ENCODE data around the gene MOXD1. TPM values are rescaled to one million over a fixed set of nuclear protein-coding genes. Genes with fewer than 3 reads are reported as not detected.

Gene MOXD1
- total RNA-seq (2021; ENCODE audit: unreplicated experiment) (1.0 TPM), Bru-seq, nascent RNA (percentile 19 among the genes with signal in this experiment), BruChase-seq, experiment 1, labeled RNA remaining after a 6-hour chase (percentile 15 among the genes with signal in this experiment), BruChase-seq, experiment 2, labeled RNA remaining after a 2-hour chase (percentile 14 among the genes with signal in this experiment)
- polyA plus RNA-seq (2012) = 0.51 and 0.70 TPM in 2 replicates
- long read RNA-seq, partial matches to known transcripts = 0 of 3 reads
- long read RNA-seq, other reads (novel, unspliced or antisense) = 0 of 3 reads

- H3K27ac ChIP-seq (ENCODE audit: low read depth, low read length) = no peak within 1 kb of the TSS
- H3K9ac ChIP-seq (ENCODE audit: low read length) = no peak within 1 kb of the TSS
- CTCF ChIA-PET = no interaction called here
Observed at GRCh38 chr6:132400883-132401617, at the start of gene MOXD1. TSS of gene MOXD1 (minus strand) at chr6:132401475. CDS start at chr6:132401426, 49 bp downstream.

More at GRCh38 chr6:132400883-132401617, at the start of gene MOXD1:
- POLR2A ChIA-PET = no interaction called here
- no peaks in the 10 kb centered on the region for H3K27me3 ChIP-seq (ENCODE audit: insufficient read depth, low read length)
- TF ChIP-seq JUND (IDR thresholded peaks at IDR 0.05) = no peak
- no peak for TF ChIP-seq SIN3A (IDR thresholded peaks at IDR 0.05; ENCODE audit: low read depth)
- no peak for TF ChIP-seq TCF7L2 (IDR thresholded peaks at IDR 0.05; ENCODE audit: borderline replicate concordance, extremely low read depth, insufficient read depth, insufficient read length)
- TF ChIP-seq CEBPB (IDR thresholded peaks at IDR 0.05; ENCODE audit: low read depth) = no peak
- no peak for TF ChIP-seq FOSL1 (IDR thresholded peaks at IDR 0.05; ENCODE audit: low read depth)
- no peak for TF ChIP-seq ZNF274 (IDR thresholded peaks at IDR 0.05; ENCODE audit: low read depth, low read length)
- no peak for TF ChIP-seq REST (IDR thresholded peaks at IDR 0.05; ENCODE audit: low read depth)
- TF ChIP-seq EZH2 (IDR thresholded peaks at IDR 0.05) = no peak
- no peak for TF ChIP-seq EGR1 (IDR thresholded peaks at IDR 0.05; ENCODE audit: low read depth)
- TF ChIP-seq ELF1 (IDR thresholded peaks at IDR 0.05; ENCODE audit: borderline replicate concordance, low read depth) = no peak
- ATAC-seq (peak; percentile 87), DNase-seq (ENCODE audit: low read depth, low spot score) (no peak)
- no peaks in the 10 kb centered on the region for H3K9me2 ChIP-seq (ENCODE audit: insufficient read depth)
- intact Hi-C loops (cut with micrococcal nuclease) = no loop called here
- RAD21 ChIA-PET (ENCODE audit: low non-redundant PET in 1 of 2, low total read pairs in 2 of 2, uncharacterized antibody in 2 of 2, unreplicated experiment in 2 of 2) = no interaction called here
- no peak within 1 kb of the TSS for H2AFZ ChIP-seq (ENCODE audit: low read depth, low read length, poor library complexity, severe bottlenecking)
- H3K9me3 ChIP-seq (ENCODE audit: control insufficient read depth in 1 of 2, insufficient read depth in 1 of 2, low read depth in 1 of 2, low read length in 2 of 2) = no peaks in the 10 kb centered on the region
- no peaks in the 10 kb centered on the region for H4K20me1 ChIP-seq (ENCODE audit: insufficient read depth)
- H3K79me2 ChIP-seq (ENCODE audit: insufficient read depth, low read length) = no peaks in the 10 kb centered on the region
- H3K4me3 ChIP-seq (replicated peaks in 1 of 2; ENCODE audit: low read depth in 1 of 2, low read length in 2 of 2) = peak within 1 kb of the TSS; percentile 23 to 38
- peaks cover 9 to 10% of the 10 kb centered on the region in 2 experiments for H3K4me1 ChIP-seq (ENCODE audit: control insufficient read depth in 1 of 2, insufficient read depth in 2 of 2, low read length in 2 of 2)
- peak within 1 kb of the TSS; percentile 60 for H3K4me2 ChIP-seq (ENCODE audit: low read length)
- no peaks in the 10 kb centered on the region for H3K36me3 ChIP-seq (ENCODE audit: control insufficient read depth in 1 of 2, insufficient read depth in 2 of 2, low read length in 2 of 2)
- no TSS peak for BruUV-seq (replicated peaks)

Measured in HCT116 (cell line).